Islet precursor cell (in vitro differentiated cells): ENCODE results near the gene UNCX.
"Not testable (repeated sequence)": the region's sequence is repeated elsewhere in the genome, so short reads cannot be mapped to it uniquely, and the experiment has no call there.

ENCODE experiments used
- DNase-seq: peaks from one replicate; pipeline ENCODE4 v3.0.0-alpha.2; 2018

UNCX gene

GRCh38 chr7:1259621-1260243 is 27.1 kb downstream of the UNCX start:
- no peak for DNase-seq

- no peak for DNase-seq
Measured at GRCh38 chr7:1260244-1260635, 27.6 kb downstream of the UNCX start.

DNA sequence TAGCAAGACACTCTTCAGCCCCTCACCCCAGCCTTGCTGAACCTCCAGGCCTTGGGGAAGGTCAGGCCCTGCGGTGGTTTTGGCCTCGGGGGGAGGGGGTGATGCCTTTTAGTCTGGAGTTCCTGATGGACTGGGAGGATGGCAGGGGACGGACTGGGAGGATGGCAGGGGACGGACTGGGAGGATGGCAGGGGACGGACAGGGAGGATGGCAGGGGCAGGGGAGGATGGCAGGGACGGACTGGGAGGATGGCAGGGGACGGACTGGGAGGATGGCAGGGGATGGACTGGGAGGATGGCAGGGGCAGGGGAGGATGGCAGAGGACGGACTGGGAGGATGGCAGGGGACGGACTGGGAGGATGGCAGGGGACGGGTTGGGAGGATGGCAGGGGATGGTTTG is 28.4 kb downstream of the UNCX start:
- not testable (repeated sequence) for DNase-seq

GRCh38 chr7:1262441-1262840 is 29.8 kb downstream of the UNCX start:
- no peak for DNase-seq

DNA sequence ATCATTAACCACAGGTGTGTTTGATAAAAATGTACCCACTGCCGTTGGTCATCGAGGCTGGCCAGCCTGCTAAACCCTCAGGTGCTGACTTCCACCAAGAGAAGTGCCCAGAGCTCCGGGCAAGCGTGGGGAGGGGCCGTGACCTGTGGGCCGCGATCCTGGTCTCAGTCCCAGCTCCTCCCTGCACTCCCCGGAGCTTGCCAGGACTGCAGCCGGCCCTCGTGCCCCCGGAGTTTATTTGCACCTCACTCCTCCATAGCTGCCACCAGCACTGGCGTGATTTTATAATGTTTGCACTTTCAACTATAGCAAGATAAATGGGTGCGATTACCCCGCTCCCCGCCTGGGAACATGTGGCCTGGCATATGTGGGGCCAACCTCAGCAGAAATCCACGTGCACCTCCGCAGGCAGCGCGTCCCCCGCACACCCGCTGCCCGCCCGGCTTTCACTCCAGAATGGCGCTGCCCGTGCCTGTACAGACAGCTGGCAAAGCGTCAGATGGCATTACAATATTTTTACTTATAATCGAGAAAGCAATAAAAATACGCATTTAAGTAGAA is 30.8 kb downstream of the UNCX start:
- no peak for DNase-seq

DNA sequence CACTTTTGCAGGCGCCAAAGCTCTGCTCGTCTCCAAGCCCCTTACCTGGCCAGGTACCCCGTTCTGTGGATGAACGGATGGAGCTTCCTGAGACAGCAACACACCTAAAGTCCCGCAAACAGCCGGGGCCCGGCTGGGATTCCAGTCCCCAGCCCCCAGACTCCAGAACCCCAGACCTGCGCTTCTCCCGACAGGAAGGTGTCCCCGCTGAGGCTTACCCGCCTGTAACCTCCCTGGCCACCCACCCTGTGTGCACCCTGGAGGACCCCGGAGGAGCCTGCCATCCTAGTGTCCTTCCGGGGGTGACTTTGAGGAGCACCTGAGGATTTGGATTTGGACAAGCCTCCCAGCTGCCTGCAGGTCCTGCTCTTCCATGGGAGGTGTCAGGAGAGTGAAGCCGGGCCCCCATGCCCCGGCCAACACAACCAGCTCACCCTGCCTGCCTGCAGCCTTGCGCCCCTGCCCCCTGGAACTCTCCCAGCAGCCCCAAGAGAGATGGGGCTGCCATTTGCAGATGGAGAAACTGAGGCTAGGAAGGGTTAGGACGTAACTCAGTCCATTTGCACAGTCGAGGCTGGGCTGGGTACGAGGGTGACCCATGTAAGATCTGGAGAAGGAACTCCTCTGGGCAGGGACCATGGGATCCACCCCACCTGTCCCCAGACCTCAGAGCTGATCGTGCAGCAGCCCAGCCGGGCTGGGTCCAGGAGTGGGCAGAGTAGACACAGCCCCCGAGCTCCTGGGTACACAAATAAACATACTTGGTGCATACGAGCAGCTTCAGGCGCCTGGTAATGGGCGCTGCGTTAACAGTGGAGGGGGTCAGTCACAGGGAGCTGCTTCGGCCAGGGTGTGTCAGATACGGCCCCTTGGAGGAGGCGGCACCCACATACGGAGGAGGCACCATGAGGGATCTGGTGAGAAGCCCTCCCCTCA is 31.9 kb downstream of the UNCX start:
- no peak for DNase-seq

- no peak for DNase-seq
Measured at GRCh38 chr7:1267016-1267900, 34.6 kb downstream of the UNCX start.

DNA sequence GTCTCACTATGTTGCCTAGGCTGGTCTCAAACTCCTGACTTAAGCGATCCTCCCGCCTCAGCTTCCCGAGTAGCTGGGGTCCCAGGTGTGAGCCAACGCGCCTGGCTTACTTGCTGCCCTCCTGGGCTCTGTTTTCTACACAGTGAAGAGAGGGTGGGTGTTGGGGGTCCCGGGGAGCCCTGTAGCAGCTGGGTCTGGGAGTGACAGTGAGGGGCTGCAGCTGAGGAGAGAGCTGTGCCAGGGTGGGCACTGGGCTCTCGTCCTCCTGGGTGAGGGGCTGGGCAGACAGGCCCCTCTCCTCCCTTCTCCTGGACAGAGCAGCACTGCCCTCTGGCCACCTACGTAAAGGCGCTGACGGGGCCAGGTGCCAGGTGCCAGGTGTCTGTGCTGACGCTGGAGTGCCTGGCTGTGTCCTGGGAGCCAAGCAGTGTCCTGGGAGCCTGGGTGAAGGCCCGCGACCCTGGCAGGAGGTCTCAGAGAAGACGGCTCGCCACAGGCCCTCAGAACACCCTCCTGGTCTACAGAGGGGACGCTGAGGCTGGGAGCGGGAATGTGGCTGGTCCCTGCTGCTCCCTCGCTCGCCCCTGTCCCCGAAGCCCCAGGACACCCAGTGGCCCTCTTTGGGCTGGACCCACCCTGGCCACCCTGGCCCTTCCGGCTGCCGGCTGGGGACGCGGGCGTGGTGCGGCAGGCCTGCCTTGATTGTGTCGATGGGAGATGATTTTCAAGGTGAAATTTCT is 35.6 kb downstream of the UNCX start:
- DNase-seq = no peak

DNA sequence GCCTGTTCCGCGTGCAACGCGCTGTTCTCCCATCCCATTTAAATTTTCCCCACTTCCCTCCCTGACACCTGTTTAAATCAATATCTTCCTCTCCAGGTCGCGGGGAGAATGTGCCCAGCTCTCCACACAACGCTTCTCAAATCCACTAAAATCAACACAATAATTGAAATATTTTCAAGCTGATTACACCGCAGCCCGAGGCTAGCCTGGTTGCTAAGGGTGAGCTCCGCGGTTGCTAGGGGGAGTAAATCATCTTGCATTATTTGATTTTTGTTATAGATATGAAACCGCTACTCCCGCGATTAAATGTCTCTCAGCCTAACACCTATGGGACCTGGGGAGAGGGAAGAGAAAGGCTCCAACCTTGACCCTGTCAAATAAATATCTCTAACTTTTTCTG is 36.2 kb downstream of the UNCX start:
- DNase-seq = no peak

DNA sequence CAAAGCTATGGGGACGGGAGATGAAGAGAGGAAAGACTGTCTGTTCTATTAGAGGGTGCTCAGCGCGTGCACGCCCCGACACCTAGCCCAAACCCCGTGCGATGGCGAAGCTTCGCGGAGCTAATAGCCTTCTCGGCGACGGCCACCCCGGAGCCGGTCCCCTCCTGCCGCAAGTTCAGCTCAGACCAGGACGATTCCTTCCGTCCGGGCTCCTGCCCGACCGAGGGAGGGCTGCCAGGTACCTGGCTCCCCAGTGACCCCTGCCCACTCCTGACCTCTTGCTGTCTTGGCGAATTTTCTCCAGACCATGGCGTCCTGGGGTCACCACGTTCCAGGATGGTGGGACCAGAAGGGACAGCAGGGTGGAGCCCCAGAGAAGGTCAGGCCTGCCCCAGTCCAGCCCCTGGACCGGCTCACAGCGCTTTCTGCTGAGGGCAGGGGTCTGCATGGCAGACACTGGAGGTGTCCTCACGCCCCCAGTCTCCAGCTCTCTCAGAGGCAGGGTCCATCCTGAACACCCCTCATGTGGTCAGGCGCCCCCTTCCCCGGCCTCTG is 36.7 kb downstream of the UNCX start:
- no peak for DNase-seq

GRCh38 chr7:1270181-1270580 is 37.5 kb downstream of the UNCX start:
- DNase-seq = no peak

DNA sequence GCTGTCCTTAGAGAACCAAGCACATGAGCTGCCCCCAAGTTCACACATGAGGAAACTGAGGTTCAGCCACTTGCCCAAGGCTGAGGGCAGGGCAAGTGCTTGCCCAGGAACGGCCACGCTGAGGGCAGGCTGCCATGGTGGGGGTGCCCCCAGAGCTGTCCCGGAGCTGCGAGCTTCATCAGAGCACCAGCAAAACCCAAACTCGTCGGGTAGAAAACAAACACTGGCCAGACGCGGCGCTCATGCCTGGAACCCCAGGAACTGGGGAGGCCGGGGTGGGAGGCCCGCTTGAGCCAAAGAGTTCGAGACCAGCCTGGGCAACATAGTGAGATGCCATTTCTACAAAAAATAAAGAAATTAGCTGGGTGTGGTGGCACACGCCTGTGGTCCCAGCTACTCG is 38.4 kb downstream of the UNCX start:
- no peak for DNase-seq

DNA sequence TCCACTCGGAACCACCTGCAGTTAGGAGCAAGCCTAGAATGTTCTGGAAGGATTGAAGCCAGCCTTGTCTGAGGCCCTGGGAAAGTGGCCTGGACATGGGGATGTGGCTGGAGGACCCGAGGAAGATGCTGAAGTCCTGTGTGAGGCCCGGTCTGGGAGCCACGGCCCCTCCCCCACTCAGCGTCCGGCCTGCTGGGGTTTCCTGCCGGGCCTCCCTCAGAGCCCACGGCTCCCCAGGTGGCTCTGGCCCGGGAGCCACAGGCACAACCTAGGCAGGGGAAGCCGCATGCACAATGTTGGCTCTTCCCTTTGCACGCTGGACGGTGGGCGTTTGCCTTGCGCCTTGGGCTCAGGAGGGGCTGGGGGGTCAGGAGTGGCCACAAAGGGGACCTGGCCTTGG is 39.0 kb downstream of the UNCX start:
- no peak for DNase-seq

- not testable (repeated sequence) for DNase-seq
Measured at GRCh38 chr7:1272136-1272535, 39.5 kb downstream of the UNCX start.

GRCh38 chr7:1274121-1274875 is 41.6 kb downstream of the UNCX start:
- DNase-seq = no peak

DNA sequence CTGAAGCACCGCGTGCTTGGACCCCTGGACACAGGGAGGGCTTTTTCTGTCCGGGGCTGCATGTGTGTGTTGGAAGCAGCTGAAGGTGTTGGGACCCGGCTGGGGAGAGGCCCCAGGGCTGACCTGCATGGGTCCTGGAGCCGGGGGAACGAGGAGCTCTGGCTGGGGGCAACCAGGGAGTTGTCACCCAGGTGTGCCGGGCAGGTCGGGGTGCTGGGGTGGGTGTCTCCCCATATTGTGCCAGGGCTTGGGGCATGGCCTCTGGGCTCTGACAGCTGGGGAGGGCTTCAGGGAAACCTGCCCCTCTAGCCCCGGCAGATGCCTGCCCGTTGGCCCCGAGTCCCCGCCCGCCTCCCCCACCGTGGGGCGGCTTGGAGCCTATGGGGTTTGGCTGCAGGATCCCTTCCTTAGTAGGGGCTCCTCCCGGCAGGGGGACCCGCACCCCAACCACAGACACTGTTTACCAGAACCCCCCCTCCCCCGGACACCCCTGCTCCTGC is 42.3 kb downstream of the UNCX start:
- DNase-seq = no peak

DNA sequence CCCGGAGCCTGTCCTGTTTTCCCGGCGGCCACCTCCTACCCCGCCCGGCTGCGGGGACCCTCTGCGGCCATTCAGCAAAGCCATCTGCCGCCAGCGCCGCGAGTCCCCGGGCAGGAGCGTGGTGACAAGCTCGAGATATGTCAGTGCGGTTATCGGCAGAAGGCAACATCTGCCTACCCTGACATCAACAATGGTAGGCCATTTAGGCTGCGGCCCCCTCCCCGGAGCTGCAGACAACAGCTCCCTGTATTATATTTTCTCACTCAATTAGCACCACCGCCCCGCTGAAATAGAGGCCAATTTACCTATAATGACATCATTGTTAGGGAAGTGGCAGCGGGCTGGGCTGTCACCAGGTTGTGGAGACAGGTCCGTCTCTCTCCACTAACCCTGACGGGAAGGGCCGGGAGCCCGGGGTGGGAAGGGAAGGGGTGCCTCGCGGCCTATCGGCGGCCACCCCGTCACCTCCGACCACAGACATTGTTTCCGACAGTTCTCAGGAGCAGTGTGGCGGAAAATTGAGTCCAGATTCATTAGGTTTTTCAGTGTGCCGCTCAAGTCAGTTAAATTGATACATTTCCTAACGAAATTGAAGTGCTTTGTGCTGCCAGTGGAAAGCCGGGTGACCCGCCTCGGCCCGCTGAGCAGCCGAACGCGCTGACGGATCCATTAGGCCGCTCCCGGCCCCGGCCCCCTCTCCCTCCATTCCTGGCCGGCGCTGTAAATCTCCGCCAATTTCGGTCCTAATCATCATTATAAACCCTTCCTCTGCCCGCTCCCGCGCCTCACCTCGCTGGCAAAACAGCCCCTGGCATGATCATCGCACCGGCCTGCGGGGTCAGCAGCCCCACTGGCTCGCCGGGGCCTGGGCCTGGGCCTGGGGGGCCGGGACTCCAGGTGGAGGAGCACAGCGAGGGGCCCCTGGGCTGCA is 43.0 kb downstream of the UNCX start:
- DNase-seq = no peak

GRCh38 chr7:1276626-1277175 is 44.0 kb downstream of the UNCX start:
- DNase-seq = no peak

GRCh38 chr7:1278543-1278942 is 45.9 kb downstream of the UNCX start:
- no peak for DNase-seq

DNA sequence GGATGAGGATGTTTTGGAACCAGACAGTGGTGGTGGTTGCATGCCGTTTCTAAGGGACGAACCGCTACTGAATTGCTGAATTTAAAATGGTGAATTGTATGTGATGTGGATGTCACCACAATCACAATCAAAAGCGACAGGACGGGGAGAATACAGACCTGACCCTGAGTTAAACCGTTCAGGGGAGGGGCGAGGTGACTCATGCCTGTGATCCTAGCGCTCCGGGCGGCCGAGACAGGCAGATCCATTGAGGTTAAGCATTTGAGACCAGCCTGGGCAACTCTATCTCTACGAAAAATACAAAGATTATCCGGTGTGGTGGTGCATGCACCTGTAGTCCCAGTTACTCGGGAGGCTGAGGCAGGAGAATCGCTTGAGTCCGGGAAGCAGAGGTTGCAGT is 46.4 kb downstream of the UNCX start:
- DNase-seq = no peak
